ENCODE data around the gene ZNF460.

DNA sequence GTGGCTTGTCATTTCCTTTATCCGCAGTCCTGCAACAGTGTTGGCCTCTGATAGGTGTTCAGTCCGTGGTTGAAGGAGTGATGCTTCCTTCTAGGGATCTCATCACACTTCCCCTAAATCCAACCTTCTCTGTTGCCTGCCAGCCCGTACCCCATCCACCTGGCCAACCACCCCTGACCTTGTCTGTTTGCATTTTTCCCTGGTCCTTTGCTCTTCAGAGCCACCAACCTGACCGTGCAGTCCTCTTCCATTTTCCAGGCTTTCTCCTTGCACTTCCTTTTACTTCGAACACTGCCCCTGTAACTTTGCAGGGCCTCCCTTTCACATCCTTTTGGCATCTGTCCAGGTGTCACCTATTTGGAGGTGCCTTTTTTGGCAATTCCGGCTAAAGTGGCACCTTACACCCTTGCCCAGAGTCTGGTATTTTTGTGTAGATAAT lies 696 bp downstream of the ZNF460 start:
- TF ChIP-seq POLR2A (IDR thresholded peaks at IDR 0.05) = no peak
- TF ChIP-seq, protein P1, sequence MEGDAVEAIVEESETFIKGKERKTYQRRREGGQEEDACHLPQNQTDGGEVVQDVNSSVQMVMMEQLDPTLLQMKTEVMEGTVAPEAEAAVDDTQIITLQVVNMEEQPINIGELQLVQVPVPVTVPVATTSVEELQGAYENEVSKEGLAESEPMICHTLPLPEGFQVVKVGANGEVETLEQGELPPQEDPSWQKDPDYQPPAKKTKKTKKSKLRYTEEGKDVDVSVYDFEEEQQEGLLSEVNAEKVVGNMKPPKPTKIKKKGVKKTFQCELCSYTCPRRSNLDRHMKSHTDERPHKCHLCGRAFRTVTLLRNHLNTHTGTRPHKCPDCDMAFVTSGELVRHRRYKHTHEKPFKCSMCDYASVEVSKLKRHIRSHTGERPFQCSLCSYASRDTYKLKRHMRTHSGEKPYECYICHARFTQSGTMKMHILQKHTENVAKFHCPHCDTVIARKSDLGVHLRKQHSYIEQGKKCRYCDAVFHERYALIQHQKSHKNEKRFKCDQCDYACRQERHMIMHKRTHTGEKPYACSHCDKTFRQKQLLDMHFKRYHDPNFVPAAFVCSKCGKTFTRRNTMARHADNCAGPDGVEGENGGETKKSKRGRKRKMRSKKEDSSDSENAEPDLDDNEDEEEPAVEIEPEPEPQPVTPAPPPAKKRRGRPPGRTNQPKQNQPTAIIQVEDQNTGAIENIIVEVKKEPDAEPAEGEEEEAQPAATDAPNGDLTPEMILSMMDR (IDR thresholded peaks at IDR 0.05 in 4 of 5, conservative IDR thresholded peaks at IDR 0.05 in 1 of 5) = no peak

Measured in gastrocnemius medialis (tissue), 4 donors.